Activated CD4-positive, alpha-beta memory T cell treated with anti-CD3 and anti-CD28 coated beads, Interleukin-2, amount 10 ng/mL, durations not matched to agents 7 days and 5 days (primary cell): Measurements from ENCODE around the gene TRIO. TPM values are rescaled to one million over a fixed set of nuclear protein-coding genes. Genes with fewer than 3 reads are reported as not detected.

Experiments used
- CTCF ChIA-PET: fragments of 350-600 bp; sonication (Branson Sonifier 250); formaldehyde crosslinking; loops from one replicate; lab custom pipeline; 2021; ENCODE audit warnings: antibody characterized with exemption, inconsistent platforms; lab: Charles Lee
- POLR2A ChIA-PET: fragments of 350-600 bp; sonication (Branson Sonifier 250); formaldehyde crosslinking; loops from one replicate; lab custom pipeline; 2021; ENCODE audit warnings: antibody characterized with exemption; lab: Charles Lee
- DNase-seq: peaks from one replicate; pipeline ENCODE4 v3.0.0-alpha.2; 2020
- H3K27ac Mint-ChIP-seq: one replicate; pipeline ENCODE4 v1.8.0; 2021; ENCODE audit warnings: mild to moderate bottlenecking, mixed read lengths
- H3K27me3 Mint-ChIP-seq: one replicate; pipeline ENCODE4 v1.8.0; 2021; ENCODE audit warnings: mixed read lengths
- H3K36me3 Mint-ChIP-seq: one replicate; pipeline ENCODE4 v1.8.0; 2021; ENCODE audit warnings: low read depth, mixed read lengths
- H3K4me1 Mint-ChIP-seq: one replicate; pipeline ENCODE4 v1.8.0; 2021; ENCODE audit warnings: mixed read lengths
- H3K4me3 Mint-ChIP-seq: one replicate; pipeline ENCODE4 v1.8.0; 2021; ENCODE audit warnings: mild to moderate bottlenecking, mixed read lengths
- H3K9me3 Mint-ChIP-seq: one replicate; pipeline ENCODE4 v1.8.0; 2021; ENCODE audit warnings: mixed read lengths
- total RNA-seq, 2 experiments: library from RNA; stranded (reverse); gene quantifications; one replicate each; pipeline ENCODE4 v1.2.3, GENCODE V29; 2021

TRIO gene
- total RNA-seq, 2 experiments from 2014 or later, result 8.1 to 8.3 TPM

DNA sequence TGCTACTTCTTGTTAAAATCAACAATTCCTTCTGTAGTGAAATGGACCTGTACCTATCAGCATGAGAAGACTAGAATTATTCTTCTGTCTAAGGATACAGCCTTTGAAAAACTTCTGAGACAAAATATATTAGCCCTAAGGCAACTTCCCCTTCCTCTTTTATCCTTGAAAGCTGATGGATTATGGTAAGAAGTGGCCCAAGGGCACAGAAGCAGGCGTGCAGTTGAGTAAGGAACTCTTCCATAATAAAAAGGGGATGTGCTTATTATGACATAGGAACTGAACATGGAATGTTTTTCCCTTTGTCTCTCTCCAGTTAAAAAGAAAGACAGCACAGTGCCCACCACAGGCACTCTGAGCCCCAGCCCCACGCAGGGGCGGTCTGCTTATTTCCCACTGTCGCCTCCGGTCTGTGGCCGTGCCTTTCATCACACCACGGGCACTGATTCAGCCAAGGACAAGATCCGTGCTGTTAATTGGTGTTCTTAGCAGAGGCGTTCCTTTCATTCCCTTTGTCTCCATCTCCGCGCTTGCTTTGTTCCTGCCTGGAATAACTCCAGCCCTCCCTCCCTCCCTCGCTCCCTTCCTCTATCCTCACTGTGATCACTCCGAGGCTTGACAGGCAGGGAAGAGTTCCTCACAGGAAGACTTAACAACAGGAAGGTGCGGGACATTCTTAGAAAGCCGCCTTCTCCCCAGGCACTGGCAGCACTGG is 302.6 kb downstream of the TRIO start:
- ChIA-PET POLR2A (no interaction called here), CTCF (no interaction called here)
- no peak overlapping the region for H3K4me3 Mint-ChIP-seq
- no peak overlapping the region for H3K27ac Mint-ChIP-seq
- H3K4me1 Mint-ChIP-seq, result peaks cover 14% of the 10 kb centered on the region
- no peak for DNase-seq
- no peaks in the 10 kb centered on the region for H3K36me3 Mint-ChIP-seq
- H3K9me3 Mint-ChIP-seq, result no peaks in the 10 kb centered on the region
- peaks cover 12% of the 10 kb centered on the region for H3K27me3 Mint-ChIP-seq

DNA sequence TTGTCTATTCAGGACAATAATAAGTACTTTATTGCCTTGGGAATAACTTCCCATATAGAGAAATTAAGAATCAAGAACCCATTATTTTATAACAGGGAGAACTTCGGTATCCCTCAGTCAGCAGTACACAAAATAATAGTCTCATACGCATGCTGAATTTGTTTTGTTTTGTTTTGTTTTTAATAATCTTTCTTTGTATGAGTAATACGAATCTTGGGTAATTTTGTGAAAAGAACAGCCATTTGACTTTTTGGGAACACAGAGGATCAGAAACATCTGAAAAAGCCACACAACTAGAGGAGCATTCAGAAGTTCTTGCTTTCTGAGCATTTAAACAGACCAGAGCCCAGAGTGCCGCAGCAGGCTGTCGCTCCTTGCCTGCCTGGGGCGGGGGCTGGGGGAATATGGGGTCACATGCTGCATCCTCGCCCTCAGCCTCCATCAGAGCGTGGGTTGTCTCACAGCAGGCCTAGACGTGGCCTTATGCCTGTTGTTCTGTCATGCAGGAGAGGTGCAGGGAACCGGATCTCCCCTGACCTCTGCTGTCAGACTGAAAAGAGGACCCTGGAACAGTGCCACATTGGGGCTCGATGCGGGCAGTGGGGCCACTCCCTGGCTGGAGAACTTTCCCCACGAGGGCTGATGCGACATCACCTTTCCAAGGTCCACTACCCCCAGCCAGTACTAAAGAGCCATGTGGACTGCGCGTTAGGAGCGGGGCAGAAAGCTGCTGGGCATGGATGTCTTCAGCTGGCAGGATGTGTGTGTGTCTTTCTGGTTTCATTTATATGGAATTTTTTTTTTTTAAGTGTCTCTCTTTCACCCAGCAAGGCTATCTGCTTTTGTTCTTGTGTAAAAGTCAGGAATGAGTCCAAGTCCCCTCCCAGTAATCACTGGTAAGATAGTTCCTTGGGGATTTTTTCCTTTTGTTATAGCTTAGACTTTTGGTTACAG is 305.1 kb downstream of the TRIO start:
- no peaks in the 10 kb centered on the region for H3K36me3 Mint-ChIP-seq
- H3K9me3 Mint-ChIP-seq, result no peaks in the 10 kb centered on the region
- CTCF ChIA-PET, result no interaction called here
- H3K27ac Mint-ChIP-seq, result no peak overlapping the region
- POLR2A ChIA-PET, result no interaction called here
- peaks cover 13% of the 10 kb centered on the region for H3K27me3 Mint-ChIP-seq
- H3K4me1 Mint-ChIP-seq, result peaks cover 14% of the 10 kb centered on the region
- DNase-seq, result no peak
- H3K4me3 Mint-ChIP-seq, result no peak overlapping the region

DNA sequence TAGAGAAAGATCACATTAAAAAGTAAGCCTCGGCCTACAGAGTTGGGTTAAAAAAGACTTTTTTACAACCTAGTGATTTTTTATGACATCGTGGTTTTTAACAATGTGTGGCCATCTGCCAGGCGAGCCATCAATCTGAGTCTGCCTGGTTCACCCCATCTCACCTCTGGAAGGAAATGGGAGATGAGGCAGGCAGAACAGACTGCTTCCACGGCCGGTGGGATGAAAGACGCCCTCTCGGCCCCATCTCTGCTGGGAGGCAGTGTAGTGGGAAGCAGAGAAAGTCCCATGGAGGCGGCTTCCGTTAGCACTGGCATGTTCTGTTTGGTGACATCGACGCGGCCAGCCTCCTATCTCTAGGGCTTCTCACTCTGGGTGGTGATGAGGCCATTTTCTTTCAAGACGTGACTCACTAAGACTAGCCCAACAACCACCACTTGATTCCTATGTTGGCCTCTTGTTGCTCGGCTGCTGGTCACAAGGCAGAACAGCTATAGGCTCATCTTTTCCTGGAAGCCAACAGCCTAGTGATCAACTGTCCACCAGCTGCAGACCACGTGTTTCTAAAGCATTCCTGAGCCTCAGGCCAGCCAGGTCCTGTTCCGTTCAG is 306.0 kb downstream of the TRIO start:
- H3K4me3 Mint-ChIP-seq, result no peak overlapping the region
- H3K9me3 Mint-ChIP-seq, result no peaks in the 10 kb centered on the region
- ChIA-PET CTCF (no interaction called here), POLR2A (no interaction called here)
- H3K36me3 Mint-ChIP-seq, result no peaks in the 10 kb centered on the region
- H3K4me1 Mint-ChIP-seq, result peaks cover 14% of the 10 kb centered on the region
- H3K27me3 Mint-ChIP-seq, result peaks cover 11% of the 10 kb centered on the region
- no peak overlapping the region for H3K27ac Mint-ChIP-seq
- no peak for DNase-seq

DNA sequence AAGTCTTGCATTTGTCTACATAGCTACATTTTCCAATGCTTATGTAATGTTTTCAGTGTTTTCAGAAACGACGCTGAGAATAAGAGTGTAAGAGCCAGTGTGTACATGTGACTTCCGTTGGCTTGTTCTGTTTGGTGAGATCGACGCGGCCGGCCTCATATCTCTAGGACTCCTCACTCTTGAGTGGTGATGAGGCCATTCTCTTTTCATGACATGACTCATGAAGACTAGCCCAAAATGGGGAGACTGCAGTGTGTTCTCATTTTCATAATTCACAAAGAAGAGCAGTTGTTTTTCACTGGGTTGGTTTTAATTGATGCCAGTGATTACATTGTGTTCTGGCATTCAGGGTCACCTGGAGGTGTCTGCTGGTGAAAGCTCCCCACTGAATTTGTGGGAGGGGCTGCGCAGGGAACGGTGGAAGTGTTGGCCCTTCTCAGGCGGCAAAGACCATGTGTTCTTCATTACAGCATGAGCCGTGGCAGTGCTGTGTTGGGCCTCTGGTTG is 306.9 kb downstream of the TRIO start:
- Mint-ChIP-seq H3K4me3 (no peak overlapping the region), H3K4me1 (peaks cover 14% of the 10 kb centered on the region), H3K36me3 (no peaks in the 10 kb centered on the region), H3K27me3 (peaks cover 8% of the 10 kb centered on the region), H3K9me3 (no peaks in the 10 kb centered on the region), H3K27ac (no peak overlapping the region)
- POLR2A ChIA-PET, result no interaction called here
- CTCF ChIA-PET, result no interaction called here
- DNase-seq, result peak; percentile 32

DNA sequence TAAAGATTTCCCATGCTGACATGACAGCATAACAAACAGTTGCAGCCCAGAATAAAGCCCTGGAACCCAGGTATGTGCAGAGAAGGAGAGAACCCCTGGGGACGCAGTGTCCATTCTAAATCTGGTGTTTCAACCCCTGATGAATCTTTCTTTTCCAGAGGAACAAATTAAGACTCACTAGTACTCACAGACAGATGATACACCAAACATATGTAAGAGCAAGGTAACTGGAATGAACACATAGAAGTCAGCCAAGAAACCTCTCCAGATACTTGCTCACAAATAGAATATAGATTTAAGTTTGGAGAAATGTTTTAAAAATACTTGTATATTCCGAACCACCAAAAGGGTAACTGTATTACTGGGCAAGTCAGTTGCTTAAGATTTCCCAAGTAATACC is 307.6 kb downstream of the TRIO start:
- peaks cover 5% of the 10 kb centered on the region for H3K27me3 Mint-ChIP-seq
- DNase-seq, result no peak
- H3K36me3 Mint-ChIP-seq, result no peaks in the 10 kb centered on the region
- H3K4me1 Mint-ChIP-seq, result peaks cover 14% of the 10 kb centered on the region
- no peak overlapping the region for H3K27ac Mint-ChIP-seq
- ChIA-PET CTCF (no interaction called here), POLR2A (no interaction called here)
- no peaks in the 10 kb centered on the region for H3K9me3 Mint-ChIP-seq
- H3K4me3 Mint-ChIP-seq, result no peak overlapping the region

DNA sequence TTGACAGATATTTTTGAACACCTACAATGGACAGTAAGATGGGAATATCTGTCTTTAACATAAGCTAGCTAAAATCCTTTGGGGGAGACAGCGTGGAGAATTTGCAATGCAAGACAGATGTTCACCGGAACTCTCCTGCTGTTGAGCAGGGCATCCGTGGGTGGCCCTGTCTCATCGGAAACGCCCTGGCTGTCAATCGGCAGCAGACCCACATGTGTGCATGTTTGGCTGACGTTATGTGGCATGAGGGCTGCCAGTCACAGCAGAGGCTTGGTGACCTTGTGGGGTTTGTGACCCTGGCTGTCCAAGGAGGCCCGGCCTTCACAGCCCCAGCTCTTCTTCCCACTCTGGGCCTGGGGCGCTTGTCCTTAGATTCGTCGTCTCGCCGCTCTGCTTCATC is 308.7 kb downstream of the TRIO start:
- peaks cover 5% of the 10 kb centered on the region for H3K27me3 Mint-ChIP-seq
- peaks cover 14% of the 10 kb centered on the region for H3K4me1 Mint-ChIP-seq
- no peaks in the 10 kb centered on the region for H3K9me3 Mint-ChIP-seq
- ChIA-PET CTCF (interaction anchor here (0.6 to 1.2 kb wide), 2 partner anchors 99 to 197 kb away, joined by 4 read pairs; no protein-coding TSS in a partner anchor), POLR2A (no interaction called here)
- no peak for DNase-seq
- H3K4me3 Mint-ChIP-seq, result no peak overlapping the region
- no peaks in the 10 kb centered on the region for H3K36me3 Mint-ChIP-seq
- H3K27ac Mint-ChIP-seq, result no peak overlapping the region

DNA sequence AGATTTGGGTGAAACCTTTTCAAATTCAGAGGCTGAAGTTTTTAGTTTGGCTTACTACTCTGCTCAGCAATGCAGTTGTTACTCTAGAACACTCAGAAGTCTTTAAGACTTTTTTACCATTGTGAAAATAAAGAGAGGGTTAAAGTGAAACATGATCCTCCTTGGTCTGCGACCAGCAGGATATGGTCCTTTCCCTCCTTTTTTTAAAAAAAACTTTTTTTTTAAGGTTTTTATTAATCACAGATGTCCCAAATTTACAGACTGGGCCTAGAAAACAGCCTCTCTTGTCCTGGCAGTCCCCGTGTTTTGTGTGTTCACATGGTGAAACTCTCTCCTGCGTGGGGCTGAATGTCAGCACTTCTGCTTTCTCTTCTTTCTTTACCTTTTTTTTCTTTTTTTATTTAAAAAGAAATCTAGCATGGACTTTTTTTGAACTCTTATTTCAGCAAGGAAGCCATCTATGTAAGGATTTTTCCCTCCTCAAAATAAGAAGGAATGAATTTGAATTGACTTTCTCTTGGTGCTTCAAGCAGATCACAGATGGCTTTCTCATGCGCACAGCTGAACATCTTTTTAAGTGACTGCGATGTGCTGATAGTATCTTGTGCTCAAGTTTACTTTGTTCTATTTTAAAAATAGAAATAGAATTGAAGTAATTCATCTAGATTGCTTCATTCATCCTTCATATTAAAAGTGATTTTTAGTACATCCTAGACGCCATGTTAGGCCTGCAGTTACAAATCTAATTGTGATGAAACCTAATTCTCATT is 309.7 kb downstream of the TRIO start:
- peaks cover 5% of the 10 kb centered on the region for H3K27me3 Mint-ChIP-seq
- peaks cover 14% of the 10 kb centered on the region for H3K4me1 Mint-ChIP-seq
- ChIA-PET CTCF (no interaction called here), POLR2A (no interaction called here)
- no peak for DNase-seq
- H3K36me3 Mint-ChIP-seq, result no peaks in the 10 kb centered on the region
- H3K4me3 Mint-ChIP-seq, result no peak overlapping the region
- H3K9me3 Mint-ChIP-seq, result no peaks in the 10 kb centered on the region
- no peak overlapping the region for H3K27ac Mint-ChIP-seq

DNA sequence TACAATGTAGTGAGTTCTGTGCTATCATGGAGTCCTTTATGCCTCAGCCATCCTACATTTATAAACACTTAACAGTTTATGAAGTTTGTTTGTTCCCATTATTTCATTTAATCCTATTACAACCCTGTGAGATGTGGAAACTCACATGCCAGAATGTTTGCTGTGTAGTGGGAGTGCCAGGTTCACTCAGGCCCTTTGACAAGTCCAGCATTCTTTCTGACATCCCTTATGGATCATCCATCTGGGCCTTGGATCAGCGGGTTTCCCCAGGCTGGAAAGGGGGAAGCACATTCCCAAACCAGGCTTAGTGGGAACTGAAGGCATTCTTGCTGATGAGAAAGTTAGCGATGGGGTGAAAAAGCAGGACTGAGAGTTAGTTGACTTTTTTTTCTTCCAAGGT is 310.3 kb downstream of the TRIO start:
- ChIA-PET CTCF (no interaction called here), POLR2A (no interaction called here)
- H3K4me1 Mint-ChIP-seq, result peaks cover 9% of the 10 kb centered on the region
- DNase-seq, result no peak
- H3K27me3 Mint-ChIP-seq, result peaks cover 5% of the 10 kb centered on the region
- no peak overlapping the region for H3K27ac Mint-ChIP-seq
- no peaks in the 10 kb centered on the region for H3K36me3 Mint-ChIP-seq
- H3K4me3 Mint-ChIP-seq, result no peak overlapping the region
- H3K9me3 Mint-ChIP-seq, result no peaks in the 10 kb centered on the region

DNA sequence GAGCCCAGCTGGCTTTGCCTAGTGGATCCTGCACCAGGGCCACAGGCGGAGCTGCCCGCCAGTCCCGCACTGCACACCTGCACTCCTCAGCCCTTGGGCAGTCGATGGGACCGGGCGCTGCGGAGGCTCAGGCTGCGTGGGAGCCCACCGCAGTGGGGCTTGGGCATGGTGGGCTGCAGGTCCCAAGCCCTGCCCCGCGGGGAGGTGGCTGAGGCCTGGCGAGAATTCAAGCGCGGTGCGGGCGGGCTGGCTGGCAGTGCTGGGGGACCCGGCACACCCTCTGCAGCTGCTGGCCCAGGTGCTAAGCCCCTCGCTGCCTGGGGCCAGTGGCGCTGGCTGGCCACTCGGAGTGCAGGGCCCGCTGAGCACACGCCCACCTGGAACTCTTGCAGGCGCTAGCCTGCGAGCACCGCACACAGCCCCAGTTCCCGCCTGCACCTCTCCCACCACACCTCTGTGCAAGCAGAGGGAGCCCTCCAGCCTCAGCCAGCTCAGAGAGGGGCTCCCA is 312.7 kb downstream of the TRIO start:
- CTCF ChIA-PET, result no interaction called here
- peaks cover 5% of the 10 kb centered on the region for H3K27me3 Mint-ChIP-seq
- no peaks in the 10 kb centered on the region for H3K9me3 Mint-ChIP-seq
- no peaks in the 10 kb centered on the region for H3K36me3 Mint-ChIP-seq
- POLR2A ChIA-PET, result no interaction called here
- no peaks in the 10 kb centered on the region for H3K4me1 Mint-ChIP-seq
- no peak for DNase-seq
- no peak overlapping the region for H3K4me3 Mint-ChIP-seq
- H3K27ac Mint-ChIP-seq, result no peak overlapping the region

DNA sequence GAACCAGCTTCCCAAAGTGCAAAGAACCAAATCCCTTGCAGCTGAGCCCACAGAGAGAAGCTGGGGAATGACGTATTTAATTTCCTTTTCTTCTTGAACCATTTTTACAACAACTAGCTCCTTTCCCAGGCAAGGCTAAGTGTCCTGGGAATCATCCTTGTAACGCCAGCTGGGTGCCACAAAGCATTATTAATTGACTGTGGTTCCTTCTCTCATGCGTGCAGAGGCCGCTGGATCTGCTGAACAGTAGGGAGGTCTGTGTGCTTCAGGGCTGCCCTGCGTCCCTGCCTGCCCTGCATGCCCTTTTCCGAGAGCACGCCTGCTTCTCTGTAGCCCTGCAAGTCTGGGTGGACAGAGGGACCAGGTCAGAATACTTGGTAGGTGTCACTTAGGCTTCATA is 314.3 kb downstream of the TRIO start:
- POLR2A ChIA-PET, result interaction anchor here (0.6 kb wide), 1 partner anchor 187 kb away, joined by 3 read pairs; no protein-coding TSS in a partner anchor
- no peak overlapping the region for H3K27ac Mint-ChIP-seq
- CTCF ChIA-PET, result no interaction called here
- DNase-seq, result no peak
- no peaks in the 10 kb centered on the region for H3K9me3 Mint-ChIP-seq
- H3K27me3 Mint-ChIP-seq, result peaks cover 2% of the 10 kb centered on the region
- no peaks in the 10 kb centered on the region for H3K36me3 Mint-ChIP-seq
- H3K4me1 Mint-ChIP-seq, result no peaks in the 10 kb centered on the region
- no peak overlapping the region for H3K4me3 Mint-ChIP-seq

DNA sequence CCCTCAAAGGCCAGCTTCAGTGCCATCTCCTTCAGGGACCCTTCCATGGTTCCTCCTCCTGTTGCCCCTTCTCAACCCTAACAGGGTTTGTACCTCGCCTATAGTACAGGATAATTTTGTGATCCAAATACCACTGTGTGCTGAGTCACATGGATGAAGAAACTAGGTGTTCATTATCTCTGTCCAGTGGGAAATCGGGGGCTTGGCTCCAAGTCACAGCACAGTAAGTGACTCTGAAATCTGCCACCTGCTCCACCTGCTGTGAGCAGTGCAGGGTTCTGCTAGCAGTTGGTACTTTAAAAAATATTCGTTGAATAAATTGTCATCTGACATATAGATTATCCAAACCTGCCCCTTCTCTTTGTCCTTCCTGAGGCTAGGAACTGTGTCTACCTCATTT is 315.3 kb downstream of the TRIO start:
- no peak for DNase-seq
- Mint-ChIP-seq H3K4me1 (no peaks in the 10 kb centered on the region), H3K4me3 (no peak overlapping the region), H3K36me3 (no peaks in the 10 kb centered on the region), H3K27me3 (peaks cover 2% of the 10 kb centered on the region), H3K9me3 (no peaks in the 10 kb centered on the region), H3K27ac (no peak overlapping the region)
- POLR2A ChIA-PET, result no interaction called here
- CTCF ChIA-PET, result interaction anchor here (0.7 kb wide), 1 partner anchor 89 kb away, joined by 4 read pairs; no protein-coding TSS in a partner anchor

DNA sequence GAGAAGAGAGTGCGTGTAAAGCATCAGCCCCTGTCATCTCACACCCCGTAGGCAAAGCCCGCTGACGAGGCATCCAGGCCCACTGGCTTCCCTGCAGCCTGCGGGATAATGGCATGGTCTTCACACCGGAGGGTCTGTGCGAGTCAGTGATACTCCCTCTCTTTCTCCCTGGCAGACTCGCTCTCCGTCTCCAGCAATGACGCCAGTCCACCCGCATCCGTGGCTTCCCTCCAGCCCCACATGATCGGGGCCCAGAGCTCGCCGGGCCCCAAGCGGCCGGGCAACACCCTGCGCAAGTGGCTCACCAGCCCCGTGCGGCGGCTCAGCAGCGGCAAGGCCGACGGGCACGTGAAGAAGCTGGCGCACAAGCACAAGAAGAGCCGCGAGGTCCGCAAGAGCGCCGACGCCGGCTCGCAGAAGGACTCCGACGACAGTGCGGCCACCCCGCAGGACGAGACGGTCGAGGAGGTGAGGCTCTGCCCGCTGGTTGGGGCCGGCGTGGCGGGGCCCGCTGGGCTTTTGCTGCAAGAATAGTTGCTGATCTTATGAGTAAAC is 317.8 kb downstream of the TRIO start:
- H3K27me3 Mint-ChIP-seq, result no peaks in the 10 kb centered on the region
- H3K4me3 Mint-ChIP-seq, result no peak overlapping the region
- H3K4me1 Mint-ChIP-seq, result no peaks in the 10 kb centered on the region
- POLR2A ChIA-PET, result no interaction called here
- no peak for DNase-seq
- H3K27ac Mint-ChIP-seq, result no peak overlapping the region
- CTCF ChIA-PET, result no interaction called here
- H3K36me3 Mint-ChIP-seq, result no peaks in the 10 kb centered on the region
- no peaks in the 10 kb centered on the region for H3K9me3 Mint-ChIP-seq
